OCI-LY3 (cell line): Measurements from ENCODE around the gene TNFRSF17.

ENCODE experiments used
- H2AFZ ChIP-seq: fragments of 200-600, 300-600 bp; shearing (Covaris generic); 2 replicates; pipeline ENCODE4 v1.6.0; 2014; ENCODE audit warnings: antibody characterized with exemption, low read depth, low read length
- H3K27ac ChIP-seq: fragments of 200-600, 300-600 bp; sonication (generic); 2 replicates; pipeline ENCODE4 v1.5.1; 2014; ENCODE audit warnings: mild to moderate bottlenecking, low read length, moderate library complexity, mixed read lengths
- H3K27me3 ChIP-seq: fragments of 200-600, 300-600 bp; sonication (generic); 2 replicates; pipeline ENCODE4 v1.6.1; 2014; ENCODE audit warnings: low read depth, low read length, mixed read lengths
- H3K36me3 ChIP-seq: fragments of 200-600, 300-600 bp; sonication (generic); replicated peaks from 2 replicates; pipeline ENCODE3; 2014; ENCODE audit warnings: low read depth, low read length, mixed read lengths
- H3K4me1 ChIP-seq: fragments of 300-600, 200-600 bp; sonication (generic); 2 replicates; pipeline ENCODE4 v1.6.1; 2014; ENCODE audit warnings: low read length, mixed read lengths
- H3K4me2 ChIP-seq: fragments of 200-600, 300-600 bp; sonication (generic); 2 replicates; pipeline ENCODE4 v1.6.1; 2014; ENCODE audit warnings: low read length, mixed read lengths
- H3K4me3 ChIP-seq: fragments of 300-600, 200-600 bp; sonication (generic); 2 replicates; pipeline ENCODE4 v1.5.1; 2014; ENCODE audit warnings: antibody characterized with exemption, mild to moderate bottlenecking, low read length, moderate library complexity
- H3K79me2 ChIP-seq: fragments of 300-600, 200-600 bp; shearing (Covaris generic); 2 replicates; pipeline ENCODE4 v1.6.1; 2014; ENCODE audit warnings: mild to moderate bottlenecking, low read length, mixed read lengths
- H3K9ac ChIP-seq: fragments of 300-600, 200-600 bp; shearing (Covaris generic); 2 replicates; pipeline ENCODE4 v1.6.0; 2014; ENCODE audit warnings: mild to moderate bottlenecking, low read length, moderate library complexity
- H3K9me3 ChIP-seq: fragments of 200-600, 300-600 bp; shearing (Covaris generic); 2 replicates; pipeline ENCODE4 v1.6.1; 2014; ENCODE audit warnings: low read length, mixed read lengths; ENCODE audit not compliant: insufficient read depth
- H4K20me1 ChIP-seq: fragments of 200-600, 300-600 bp; sonication (generic); 2 replicates; pipeline ENCODE4 v1.6.1; 2016; ENCODE audit warnings: low read length, mixed read lengths; ENCODE audit not compliant: insufficient read depth
- CTCF ChIP-seq: fragments of 200-600, 300-600 bp; sonication (generic); IDR thresholded peaks from 2 replicates; pipeline ENCODE4 v1.5.1; 2014; ENCODE audit warnings: antibody characterized with exemption, low read length, low read depth
- EZH2phosphoT487 ChIP-seq: fragments of 200-600 bp; shearing (Covaris generic); IDR thresholded peaks from 2 replicates; pipeline ENCODE4 v1.6.1; 2018; ENCODE audit warnings: antibody characterized with exemption, mixed run types, low read depth

Gene TNFRSF17

DNA sequence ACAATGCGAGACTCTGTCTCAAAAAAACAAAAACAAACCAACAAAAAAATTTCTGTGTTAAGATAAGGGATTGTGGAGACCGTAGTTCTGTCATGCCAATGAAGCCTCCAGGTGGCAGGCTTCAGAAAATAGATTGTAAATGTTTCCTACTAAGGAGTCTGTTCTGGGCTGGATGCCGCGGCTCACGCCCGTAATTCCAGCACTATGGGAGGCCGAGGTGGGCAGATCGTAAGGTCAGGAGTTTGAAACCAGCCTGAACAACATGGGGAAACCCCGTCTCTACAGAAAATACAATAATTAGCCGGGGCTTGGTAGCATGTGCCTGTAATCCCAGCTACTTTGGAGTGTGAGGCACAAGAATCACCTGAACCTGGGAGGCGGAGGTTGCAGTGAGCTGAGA, 7.1 kb downstream of the TNFRSF17 start:
- H2AFZ ChIP-seq, result no peak overlapping the region
- H3K9ac ChIP-seq, result no peak overlapping the region
- no peak overlapping the region for H3K4me3 ChIP-seq
- no peaks in the 10 kb centered on the region for H4K20me1 ChIP-seq
- TF ChIP-seq CTCF (peak; percentile 33), EZH2phosphoT487 (no peak)
- peaks cover 13% of the 10 kb centered on the region for H3K79me2 ChIP-seq
- H3K4me2 ChIP-seq, result peak overlapping the region; percentile 39; the same call in 1 of the 2 replicates
- no peaks in the 10 kb centered on the region for H3K27me3 ChIP-seq
- no peaks in the 10 kb centered on the region for H3K36me3 ChIP-seq
- H3K27ac ChIP-seq, result no peak overlapping the region
- H3K9me3 ChIP-seq, result no peaks in the 10 kb centered on the region
- H3K4me1 ChIP-seq, result peaks cover 20% of the 10 kb centered on the region

GRCh38 chr16:11973070-11973469, 8.1 kb downstream of the TNFRSF17 start:
- Histone ChIP-seq H3K27me3 (no peaks in the 10 kb centered on the region), H3K4me1 (peaks cover 24% of the 10 kb centered on the region), H3K4me2 (no peak overlapping the region), H3K36me3 (no peaks in the 10 kb centered on the region), H3K9ac (no peak overlapping the region), H4K20me1 (no peaks in the 10 kb centered on the region), H3K4me3 (no peak overlapping the region), H3K9me3 (no peaks in the 10 kb centered on the region), H3K27ac (no peak overlapping the region), H3K79me2 (peaks cover 22% of the 10 kb centered on the region), H2AFZ (no peak overlapping the region)
- TF ChIP-seq CTCF (no peak), EZH2phosphoT487 (no peak)

DNA sequence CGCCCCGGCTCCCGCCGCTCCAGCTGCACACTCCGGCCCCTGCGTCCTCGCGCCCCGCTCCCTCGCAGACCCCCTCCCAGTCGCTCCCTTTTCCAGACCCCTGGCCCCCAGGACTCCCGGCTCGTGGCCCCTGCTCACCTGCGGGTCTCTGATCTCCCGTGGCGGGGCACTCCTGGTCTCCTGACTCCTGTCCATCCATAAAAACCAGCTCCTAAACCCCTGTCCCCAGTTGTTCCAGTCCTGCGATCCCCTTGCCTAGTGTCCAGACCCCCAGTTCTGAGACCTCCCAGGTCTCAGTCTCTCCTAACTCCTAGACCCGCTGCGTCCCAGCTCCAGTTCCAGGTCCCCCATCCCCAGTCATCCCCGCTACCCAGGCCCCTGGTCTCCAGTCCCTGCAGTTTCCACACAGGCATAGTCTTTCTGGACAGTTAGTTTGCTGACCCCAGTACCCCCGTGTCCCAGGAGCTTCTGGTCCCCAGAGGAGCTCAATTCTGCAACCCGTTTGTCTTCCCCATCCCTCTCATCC, 11.9 kb downstream of the TNFRSF17 start:
- no peak overlapping the region for H2AFZ ChIP-seq

More for the DNA sequence above, 11.9 kb downstream of the TNFRSF17 start:
- peaks cover 49% of the 10 kb centered on the region for H3K79me2 ChIP-seq
- peak overlapping the region; percentile 99 for H3K4me2 ChIP-seq
- peak overlapping the region; percentile 84 for H3K9ac ChIP-seq
- H3K4me3 ChIP-seq, result peak overlapping the region; percentile 98
- H3K27ac ChIP-seq, result peak overlapping the region; percentile 12; the same call in 1 of the 2 replicates
- TF ChIP-seq CTCF, result no peak
- no peak for TF ChIP-seq EZH2phosphoT487
- no peaks in the 10 kb centered on the region for H3K9me3 ChIP-seq
- peaks cover 46% of the 10 kb centered on the region for H3K4me1 ChIP-seq
- no peaks in the 10 kb centered on the region for H4K20me1 ChIP-seq
- no peaks in the 10 kb centered on the region for H3K27me3 ChIP-seq
- no peaks in the 10 kb centered on the region for H3K36me3 ChIP-seq
